H1 (cell line): ENCODE data around the gene WLS. TPM values are rescaled to one million over a fixed set of nuclear protein-coding genes. Genes with fewer than 3 reads are reported as not detected.

Experiments used
- CTCF ChIA-PET: fragments of 300-600 bp; sonication (Branson Sonifier 250); formaldehyde crosslinking; loops from one replicate; lab custom pipeline; 2021; ENCODE audit not compliant: partially characterized antibody; lab: Charles Lee
- POLR2A ChIA-PET: fragments of 300-600 bp; sonication (Branson Sonifier 250); formaldehyde crosslinking; loops from one replicate; lab custom pipeline; 2021; ENCODE audit warnings: inconsistent platforms; ENCODE audit not compliant: partially characterized antibody; lab: Charles Lee
- DNase-seq, 2 experiments: peaks; one replicate each; pipeline versions ENCODE4 v3.0.0 to v3.0.0-alpha.2; 2010 to 2022; ENCODE audit warnings: low spot score in 2 of 2, low read depth in 1 of 2, mixed read lengths in 1 of 2
- FAIRE-seq: peaks from 2 replicates; lab custom pipeline; 2011; peaks lifted over from hg19 to GRCh38; lab: Jason Lieb, UNC
- H2AFZ ChIP-seq: 2 replicates; pipeline ENCODE4 v1.8.1; 2012; ENCODE audit warnings: low read length, inconsistent platforms
- H2AK5ac ChIP-seq: 2 replicates; pipeline ENCODE4 v1.6.1; 2013; ENCODE audit warnings: low read depth, low read length
- H2BK120ac ChIP-seq: replicated peaks from 2 replicates; pipeline ENCODE3; 2013; ENCODE audit warnings: low read depth, low read length, inconsistent platforms
- H2BK12ac ChIP-seq: 2 replicates; pipeline ENCODE4 v1.6.1; 2013; ENCODE audit warnings: low read depth, low read length
- H2BK15ac ChIP-seq: 2 replicates; pipeline ENCODE4 v1.6.1; 2013; ENCODE audit warnings: low read length
- H2BK20ac ChIP-seq: 2 replicates; pipeline ENCODE4 v1.6.1; 2013; ENCODE audit warnings: low read length
- H2BK5ac ChIP-seq: 2 replicates; pipeline ENCODE4 v1.6.1; 2013; ENCODE audit warnings: low read depth, low read length
- H3K14ac ChIP-seq: 2 replicates; pipeline ENCODE4 v1.6.1; 2013; ENCODE audit warnings: inconsistent platforms; ENCODE audit not compliant: insufficient read length
- H3K18ac ChIP-seq: 2 replicates; pipeline ENCODE4 v1.6.1; 2013; ENCODE audit warnings: low read length; ENCODE audit errors: extremely low read depth
- H3K23ac ChIP-seq: 2 replicates; pipeline ENCODE4 v1.6.1; 2013; ENCODE audit warnings: inconsistent platforms; ENCODE audit not compliant: insufficient read length
- H3K23me2 ChIP-seq: 2 replicates; pipeline ENCODE4 v1.6.1; 2013; ENCODE audit warnings: low read depth, low read length
- H3K27ac ChIP-seq: 2 replicates; pipeline ENCODE4 v1.6.1; 2011; ENCODE audit warnings: low read depth, low read length, inconsistent platforms
- H3K27me3 ChIP-seq, 4 experiments: replicated peaks in 1 of 4; 1 replicate in 1 of 4; 2 replicates in 3 of 4; pipeline versions ENCODE4 v1.6.1 to v1.8.1; 2011 to 2013; ENCODE audit warnings: low read length in 3 of 4, mild to moderate bottlenecking in 3 of 4, inconsistent platforms in 2 of 4, mixed read lengths in 2 of 4, moderate library complexity in 1 of 4; ENCODE audit not compliant: control insufficient read depth in 3 of 4, insufficient read depth in 3 of 4; ENCODE audit errors: extremely low read depth in 1 of 4
- H3K36me3 ChIP-seq, 4 experiments: 2 replicates each; pipeline versions ENCODE4 v1.6.1 to v1.8.1; 2011 to 2013; ENCODE audit warnings: mild to moderate bottlenecking in 4 of 4, low read length in 3 of 4, moderate library complexity in 2 of 4, control low read depth in 1 of 4, inconsistent platforms in 1 of 4; ENCODE audit not compliant: insufficient read depth in 4 of 4, control insufficient read depth in 2 of 4
- H3K4ac ChIP-seq: replicated peaks from 2 replicates; pipeline ENCODE3; 2013; ENCODE audit warnings: low read length, low read depth, mixed read lengths, inconsistent platforms; ENCODE audit not compliant: insufficient read length
- H3K4me1 ChIP-seq, 4 experiments: replicated peaks in 1 of 4; 1 replicate in 1 of 4; 2 replicates in 3 of 4; pipeline versions ENCODE4 v1.6.1 to v1.8.1; 2011 to 2013; ENCODE audit warnings: low read length in 3 of 4, inconsistent platforms in 2 of 4, mixed read lengths in 1 of 4; ENCODE audit not compliant: insufficient read depth in 4 of 4, control insufficient read depth in 3 of 4
- H3K4me2 ChIP-seq, 2 experiments: 2 replicates each; pipeline versions ENCODE4 v1.6.1 to v1.8.1; 2011 to 2013; ENCODE audit warnings: low read depth in 2 of 2, low read length in 2 of 2, control low read depth in 1 of 2, inconsistent platforms in 1 of 2, mild to moderate bottlenecking in 1 of 2; ENCODE audit not compliant: insufficient read depth in 1 of 2
- H3K4me3 ChIP-seq, 4 experiments: fragments of 200-600, 300-600 bp in 1 of 4; sonication (generic), shearing (Covaris generic), sonication (Bioruptor Twin) in 1 of 4; 2 replicates each; pipeline versions ENCODE4 v1.5.1 to v1.8.1; 2011 to 2016; ENCODE audit warnings: low read length in 4 of 4, low read depth in 3 of 4, control low read depth in 2 of 4, inconsistent platforms in 2 of 4, mild to moderate bottlenecking in 2 of 4, mixed read lengths in 1 of 4, moderate library complexity in 1 of 4; ENCODE audit not compliant: insufficient read depth in 2 of 4; ENCODE audit errors: extremely low read depth in 1 of 4
- H3K56ac ChIP-seq: replicated peaks from 2 replicates; pipeline ENCODE3; 2013; ENCODE audit warnings: low read depth, mild to moderate bottlenecking, mixed read lengths, low read length, inconsistent platforms; ENCODE audit not compliant: insufficient read length
- H3K79me1 ChIP-seq: 2 replicates; pipeline ENCODE4 v1.6.1; 2013; ENCODE audit warnings: low read depth, low read length, control low read depth
- H3K79me2 ChIP-seq, 2 experiments: 2 replicates each; pipeline versions ENCODE4 v1.6.1 to v1.8.1; 2012 to 2013; ENCODE audit warnings: low read length in 2 of 2, mild to moderate bottlenecking in 2 of 2, inconsistent platforms in 1 of 2; ENCODE audit not compliant: insufficient read depth in 2 of 2, control insufficient read depth in 1 of 2
- H3K9ac ChIP-seq, 4 experiments: replicated peaks in 1 of 4; 1 replicate in 1 of 4; 2 replicates in 3 of 4; pipeline versions ENCODE4 v1.6.1 to v1.8.1; 2011 to 2013; ENCODE audit warnings: low read depth in 3 of 4, low read length in 3 of 4, control low read depth in 2 of 4, mild to moderate bottlenecking in 2 of 4, moderate library complexity in 2 of 4, inconsistent platforms in 1 of 4; ENCODE audit errors: extremely low read depth in 1 of 4
- H3K9me3 ChIP-seq, 2 experiments: 2 replicates each; pipeline versions ENCODE4 v1.6.1 to v1.8.1; 2012 to 2013; ENCODE audit warnings: mild to moderate bottlenecking in 2 of 2, moderate library complexity in 2 of 2, control low read depth in 1 of 2, inconsistent platforms in 1 of 2, low read depth in 1 of 2, low read length in 1 of 2, mixed read lengths in 1 of 2; ENCODE audit not compliant: insufficient read depth in 2 of 2
- H4K20me1 ChIP-seq, 2 experiments: replicated peaks in 1 of 2; 2 replicates each; pipeline versions ENCODE3 to v1.8.1; 2011 to 2013; ENCODE audit warnings: inconsistent platforms in 2 of 2, low read length in 2 of 2, mild to moderate bottlenecking in 1 of 2; ENCODE audit not compliant: insufficient read depth in 2 of 2, control insufficient read depth in 1 of 2
- H4K5ac ChIP-seq: 2 replicates; pipeline ENCODE4 v1.6.1; 2013; ENCODE audit warnings: low read length, low read depth, mixed read lengths, inconsistent platforms; ENCODE audit not compliant: insufficient read length
- H4K8ac ChIP-seq: 2 replicates; pipeline ENCODE4 v1.8.0; 2013; ENCODE audit warnings: mild to moderate bottlenecking, moderate library complexity, low read length, inconsistent platforms; ENCODE audit not compliant: insufficient read depth; ENCODE audit errors: extremely low read depth
- H4K91ac ChIP-seq: replicated peaks from 2 replicates; pipeline ENCODE3; 2013; ENCODE audit warnings: low read length, mixed read lengths, inconsistent platforms; ENCODE audit not compliant: insufficient read length
- ASH2L ChIP-seq: fragments of 200-600, 300-600 bp; sonication (generic); IDR thresholded peaks from one replicate; pipeline ENCODE4 v1.7.1; 2017; ENCODE audit warnings: low read length
- BCL11A ChIP-seq, 2 experiments: IDR thresholded peaks; one replicate each; pipeline ENCODE4 v1.6.1; 2011; ENCODE audit warnings: low read depth in 2 of 2, low read length in 2 of 2, mild to moderate bottlenecking in 2 of 2
- BRCA1 ChIP-seq: IDR thresholded peaks from 2 replicates; pipeline ENCODE4 v1.6.1; 2012; ENCODE audit warnings: low read depth, low read length, improper control_type of control experiment
- CEBPB ChIP-seq: IDR thresholded peaks from 2 replicates; pipeline ENCODE4 v1.6.1; 2012; ENCODE audit warnings: low read depth, low read length
- CHD2 ChIP-seq: IDR thresholded peaks from 2 replicates; pipeline ENCODE4 v1.6.1; 2012; ENCODE audit warnings: low read length, improper control_type of control experiment
- GTF2F1 ChIP-seq: IDR thresholded peaks from 2 replicates; pipeline ENCODE4 v1.6.1; 2012; ENCODE audit warnings: low read depth, low read length, improper control_type of control experiment, borderline replicate concordance
- KDM4A ChIP-seq: IDR thresholded peaks from one replicate; pipeline ENCODE4 v1.7.1; 2012; ENCODE audit warnings: low read depth, mild to moderate bottlenecking, moderate library complexity, low read length, inconsistent platforms; ENCODE audit not compliant: severe bottlenecking
- POU5F1 ChIP-seq: IDR thresholded peaks from 2 replicates; pipeline ENCODE4 v1.6.1; 2011; ENCODE audit warnings: low read depth, mild to moderate bottlenecking, low read length, moderate library complexity
- SIX5 ChIP-seq: IDR thresholded peaks from 2 replicates; pipeline ENCODE4 v1.6.1; 2011; ENCODE audit warnings: mild to moderate bottlenecking, low read depth, low read length
- SUZ12 ChIP-seq: fragments of 200-600 bp; sonication (generic); IDR thresholded peaks from 2 replicates; pipeline ENCODE4 v1.6.1; 2012; ENCODE audit warnings: mild to moderate bottlenecking, inconsistent platforms, low read length, moderate library complexity, mixed read lengths
- WGBS, 2 experiments: shearing (Covaris generic) in 1 of 2; methylation state at CpG; one replicate each; pipeline versions ENCODE4 v1.1.6 to v1.1.7; 2013 to 2015; ENCODE audit warnings: low lambda C conversion rate in 2 of 2, mixed read lengths in 2 of 2, inconsistent platforms in 1 of 2, low coverage in 1 of 2, missing lambda C conversion rate in 1 of 2; ENCODE audit not compliant: insufficient replicate concordance in 2 of 2, insufficient coverage in 1 of 2, insufficient read length in 1 of 2; ENCODE audit errors: extremely low coverage in 1 of 2, missing lambda C conversion rate in 1 of 2; 5-methylcytosine and 5-hydroxymethylcytosine counted together
- polyA plus RNA-seq, 7 experiments: library from polyadenylated mRNA; depleted of rRNA in 3 of 7; stranded (reverse) in 5 of 7; unstranded in 2 of 7; fragments of >200 nt in 5 of 7; fragments of 200-250 nt in 2 of 7; gene quantifications; 1 replicate in 5 of 7; 2 replicates in 1 of 7; 4 replicates in 1 of 7; pipeline versions ENCODE4 v1.2.1 to v1.2.3, GENCODE V29; 2011 to 2013; ENCODE audit warnings: missing spikeins in 2 of 7, mixed read lengths in 2 of 7
- total RNA-seq: library from RNA; stranded (reverse); fragmentation: NEBNext Ultra II Directional; extraction: Animal tissue kit (Norgen Biotek cat#: 25700); gene quantifications from 2 replicates; pipeline ENCODE4 v1.2.1, GENCODE V29; 2021
- TF ChIP-seq, protein P1 (sequence below): IDR thresholded peaks from 2 replicates; pipeline ENCODE4 v1.6.1; 2012; ENCODE audit warnings: inconsistent platforms

WLS gene
- total and polyA plus RNA-seq, 2 of the 8 experiments (the other 6 are each of a cell fraction or from before 2014, with no cell fraction given): 1.2 to 2.7 TPM

DNA sequence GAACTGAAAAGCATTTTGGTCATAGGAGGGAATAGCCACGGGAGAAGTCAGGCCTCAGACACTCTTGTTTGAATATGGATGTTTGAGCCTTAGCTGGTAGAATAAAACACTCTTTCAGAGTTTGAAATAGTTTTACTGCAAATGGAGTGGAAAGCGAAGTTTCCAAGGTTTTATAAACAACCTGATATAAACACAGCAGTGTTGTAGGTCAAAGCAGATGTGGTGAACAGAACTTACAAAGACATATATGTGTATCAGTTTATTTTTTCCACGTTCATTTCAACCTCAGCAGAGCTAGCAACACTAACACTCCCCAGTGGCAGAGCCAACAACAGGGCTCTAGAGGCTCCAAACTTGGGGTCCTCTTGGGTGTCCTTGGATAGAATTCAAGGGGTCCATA lies 89.9 kb downstream of the WLS start:
- Histone ChIP-seq H3K23ac (no peak overlapping the region), H3K18ac (no peak overlapping the region), H2BK15ac (no peak overlapping the region), H4K20me1 (no peaks in the 10 kb centered on the region), H2BK20ac (no peak overlapping the region), H3K79me1 (no peaks in the 10 kb centered on the region), H2BK5ac (no peak overlapping the region), H3K4me2 (no peak overlapping the region), H2AK5ac (no peak overlapping the region; the same call in 1 of the 2 replicates), H3K4ac (no peak overlapping the region), H3K27me3 (no peaks in the 10 kb centered on the region), H3K14ac (no peak overlapping the region), H4K91ac (no peak overlapping the region), H2AFZ (no peak overlapping the region), H2BK12ac (peak overlapping the region; percentile 3; the same call in 1 of the 2 replicates), H3K27ac (no peak overlapping the region), H3K79me2 (no peaks in the 10 kb centered on the region), H2BK120ac (no peak overlapping the region), H3K4me3 (no peak overlapping the region), H3K36me3 (no peaks in the 10 kb centered on the region), H3K23me2 (no peaks in the 10 kb centered on the region), H3K56ac (no peak overlapping the region), H4K5ac (no peak overlapping the region), H3K9ac (no peak overlapping the region), H3K4me1 (peaks cover 4 to 16% (median 7%) of the 10 kb centered on the region in 4 experiments; a peak in 5 of 7 replicates), H4K8ac (no peak overlapping the region), H3K9me3 (no peaks in the 10 kb centered on the region)
- POLR2A ChIA-PET: no interaction called here
- CTCF ChIA-PET: interaction anchor here (0.9 to 3.5 kb wide), 6 partner anchors 16 to 35 kb away, joined by 3 to 21 read pairs (median 4); no protein-coding TSS in a partner anchor
- DNase-seq: no peak
- 85% methylated on average over 3 of the region's 3 CpGs; no CpG with 5 or more reads in 1 of the 2 experiments for WGBS, 2 experiments
- TF ChIP-seq GTF2F1: no peak
- TF ChIP-seq BRCA1: no peak
- TF ChIP-seq BCL11A (IDR thresholded peaks at IDR 0.05; ENCODE audit: low read depth in 2 of 2, low read length in 2 of 2): no peak
- TF ChIP-seq CEBPB: no peak
- no peak for TF ChIP-seq CHD2
- TF ChIP-seq ASH2L: no peak
- TF ChIP-seq POU5F1: no peak
- no peak for TF ChIP-seq SUZ12
- TF ChIP-seq, protein P1, sequence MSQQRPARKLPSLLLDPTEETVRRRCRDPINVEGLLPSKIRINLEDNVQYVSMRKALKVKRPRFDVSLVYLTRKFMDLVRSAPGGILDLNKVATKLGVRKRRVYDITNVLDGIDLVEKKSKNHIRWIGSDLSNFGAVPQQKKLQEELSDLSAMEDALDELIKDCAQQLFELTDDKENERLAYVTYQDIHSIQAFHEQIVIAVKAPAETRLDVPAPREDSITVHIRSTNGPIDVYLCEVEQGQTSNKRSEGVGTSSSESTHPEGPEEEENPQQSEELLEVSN: no peak
- TF ChIP-seq KDM4A: no peak
- TF ChIP-seq SIX5: no peak
- no peak for FAIRE-seq
